Activated T-helper 17 cell treated with anti-CD3 and anti-CD28 coated beads, Interleukin-2, amount 50 U/mL, for 72 hours (primary cell): ENCODE results near the gene BRCC3. TPM values are rescaled to one million over a fixed set of nuclear protein-coding genes. Genes with fewer than 3 reads are reported as not detected.
A peak's percentile ranks its signal among the peaks of the same experiment; 100 is the strongest.

Source experiments
- ATAC-seq: fragments of 150-1000 bp; cut with Tn5 transposase; replicated peaks from 2 replicates; pipeline ENCODE4 v1.10.0; 2021; ENCODE audit warnings: mild to moderate bottlenecking, moderate library complexity
- H3K27ac Mint-ChIP-seq: one replicate; pipeline ENCODE4 v1.8.0; 2022; ENCODE audit warnings: mixed read lengths
- H3K27me3 Mint-ChIP-seq: one replicate; pipeline ENCODE4 v1.8.0; 2022; ENCODE audit warnings: mixed read lengths
- H3K36me3 Mint-ChIP-seq: one replicate; pipeline ENCODE4 v1.8.0; 2022; ENCODE audit warnings: low read depth, mild to moderate bottlenecking, mixed read lengths
- H3K4me1 Mint-ChIP-seq: one replicate; pipeline ENCODE4 v1.8.0; 2022; ENCODE audit warnings: mixed read lengths
- H3K4me3 Mint-ChIP-seq: one replicate; pipeline ENCODE4 v1.8.0; 2022; ENCODE audit warnings: mild to moderate bottlenecking, mixed read lengths
- H3K9me3 Mint-ChIP-seq: one replicate; pipeline ENCODE4 v1.8.0; 2022; ENCODE audit warnings: mixed read lengths
- total RNA-seq, 2 donors: library from RNA; stranded (reverse); gene quantifications; one replicate each; pipeline ENCODE4 v1.2.3, GENCODE V29; 2022

Gene BRCC3
- total RNA-seq, 2 donors from 2014 or later: 29.1 to 48.7 TPM

DNA sequence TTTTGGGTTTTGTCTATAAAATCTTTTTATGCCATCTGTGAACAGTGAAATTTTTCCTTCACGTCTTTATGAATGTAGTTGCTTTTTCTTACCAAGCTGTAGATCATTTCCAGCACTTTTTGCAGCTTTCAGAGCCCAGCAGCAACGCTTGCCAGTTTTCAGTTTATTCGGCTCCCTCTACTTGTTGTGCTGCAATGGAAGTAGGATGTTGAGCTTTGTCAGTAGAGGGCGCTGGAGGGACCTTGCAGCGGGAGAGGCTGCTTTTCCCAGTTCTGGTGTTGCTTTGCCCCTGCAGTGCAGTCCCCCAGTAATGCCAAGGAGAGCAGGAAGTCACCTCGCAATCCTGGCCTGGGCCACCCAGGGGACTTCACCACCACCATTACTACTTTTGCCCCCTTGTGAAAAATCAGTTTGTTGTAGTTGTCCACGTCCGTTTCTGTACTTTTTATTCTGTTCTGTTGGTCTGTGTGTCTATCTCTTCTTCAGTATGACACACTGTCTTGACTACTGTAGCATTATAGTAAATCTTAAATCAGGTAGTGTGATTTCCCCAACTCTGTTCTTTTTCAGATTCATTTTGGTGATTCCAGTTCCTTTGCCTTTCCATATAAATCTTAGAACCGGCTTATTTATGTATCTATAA is 22.2 kb upstream of the BRCC3 start:
- Mint-ChIP-seq H3K27me3 (no peaks in the 10 kb centered on the region), H3K27ac (no peak overlapping the region), H3K4me3 (no peak overlapping the region), H3K36me3 (peaks cover 70% of the 10 kb centered on the region), H3K4me1 (peaks cover 4% of the 10 kb centered on the region), H3K9me3 (no peaks in the 10 kb centered on the region)
- no peak for ATAC-seq

DNA sequence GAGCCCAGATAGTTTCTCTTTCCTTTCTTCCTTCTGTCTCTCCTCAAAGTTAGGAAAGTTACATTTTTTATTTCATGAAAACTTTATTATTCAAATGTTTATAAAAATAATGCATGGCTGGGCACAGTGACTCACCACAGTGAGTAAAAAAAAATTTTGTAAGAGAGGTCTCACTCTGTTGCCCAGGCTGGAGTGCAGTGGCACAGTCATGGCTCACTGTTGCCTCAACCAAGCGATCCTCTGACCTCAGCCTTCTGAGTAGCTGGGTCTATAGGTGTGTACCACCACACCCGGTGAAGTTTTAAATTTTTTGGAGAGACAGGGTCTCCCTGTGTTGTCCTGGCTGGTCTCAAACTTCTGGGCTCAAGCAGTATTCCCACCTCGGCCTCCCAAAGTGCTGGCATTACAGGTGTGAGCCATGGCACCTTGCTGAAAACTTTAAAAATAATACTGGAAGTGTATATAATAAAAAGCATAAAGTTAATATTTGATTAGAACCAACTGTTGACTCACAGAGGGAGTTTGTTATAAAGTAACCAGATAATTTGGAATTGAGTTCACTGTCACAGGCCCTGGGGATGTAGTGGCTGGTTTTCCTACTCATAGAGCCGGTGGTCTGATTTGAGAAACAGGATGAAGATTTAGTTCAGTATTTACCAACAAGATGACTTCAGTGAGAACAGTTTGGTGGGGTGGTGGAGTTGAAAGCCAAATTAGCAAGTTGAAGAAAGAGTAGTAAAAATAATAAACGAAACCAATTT is 18.4 kb upstream of the BRCC3 start:
- H3K4me3 Mint-ChIP-seq: no peak overlapping the region
- peaks cover 59% of the 10 kb centered on the region for H3K36me3 Mint-ChIP-seq
- H3K4me1 Mint-ChIP-seq: no peaks in the 10 kb centered on the region
- ATAC-seq: no peak
- H3K27me3 Mint-ChIP-seq: no peaks in the 10 kb centered on the region
- H3K27ac Mint-ChIP-seq: no peak overlapping the region
- no peaks in the 10 kb centered on the region for H3K9me3 Mint-ChIP-seq

DNA sequence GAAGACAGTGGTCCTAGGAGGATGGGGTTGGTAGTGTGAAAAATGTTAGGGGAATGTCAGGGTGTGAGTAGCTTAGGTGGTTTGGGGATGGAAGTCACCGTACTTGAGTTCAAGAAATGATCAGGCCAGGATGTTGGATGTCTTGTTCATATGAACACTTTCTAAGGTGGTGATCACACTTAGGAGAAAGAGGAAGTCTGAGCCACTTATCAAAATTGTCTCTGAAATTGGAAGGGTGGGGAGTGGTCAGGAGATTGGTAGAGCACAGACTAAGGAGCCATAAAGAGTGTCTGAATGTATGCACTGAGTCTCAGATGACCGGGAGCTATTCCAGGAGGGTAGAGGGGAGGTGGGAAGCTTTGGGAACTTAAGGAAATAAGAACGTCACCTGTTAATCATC is 17.7 kb upstream of the BRCC3 start:
- Mint-ChIP-seq H3K4me1 (no peaks in the 10 kb centered on the region), H3K27ac (no peak overlapping the region), H3K4me3 (no peak overlapping the region), H3K9me3 (no peaks in the 10 kb centered on the region), H3K36me3 (peaks cover 55% of the 10 kb centered on the region), H3K27me3 (no peaks in the 10 kb centered on the region)
- no peak for ATAC-seq

DNA sequence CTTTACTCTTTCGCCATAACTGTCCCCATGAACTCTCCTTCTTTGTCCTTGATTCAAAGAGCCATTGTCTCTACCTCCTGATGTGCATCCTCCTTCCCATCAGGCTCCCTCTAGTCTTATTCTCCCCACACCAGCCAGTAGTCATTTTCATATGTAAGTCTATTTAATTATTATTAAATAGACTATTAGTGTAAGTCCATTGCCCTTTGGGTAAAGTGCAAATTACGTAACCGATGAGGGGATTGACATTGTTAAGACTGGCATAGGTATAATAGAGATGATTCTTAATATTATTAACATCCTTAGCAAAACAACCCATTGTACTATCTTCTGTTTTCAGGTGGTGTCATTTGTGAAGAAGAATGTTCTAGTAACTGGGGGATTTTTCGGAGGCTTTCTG is 17.1 kb upstream of the BRCC3 start:
- ATAC-seq: no peak
- H3K27ac Mint-ChIP-seq: no peak overlapping the region
- peaks cover 49% of the 10 kb centered on the region for H3K36me3 Mint-ChIP-seq
- no peaks in the 10 kb centered on the region for H3K4me1 Mint-ChIP-seq
- no peaks in the 10 kb centered on the region for H3K27me3 Mint-ChIP-seq
- no peak overlapping the region for H3K4me3 Mint-ChIP-seq
- no peaks in the 10 kb centered on the region for H3K9me3 Mint-ChIP-seq

DNA sequence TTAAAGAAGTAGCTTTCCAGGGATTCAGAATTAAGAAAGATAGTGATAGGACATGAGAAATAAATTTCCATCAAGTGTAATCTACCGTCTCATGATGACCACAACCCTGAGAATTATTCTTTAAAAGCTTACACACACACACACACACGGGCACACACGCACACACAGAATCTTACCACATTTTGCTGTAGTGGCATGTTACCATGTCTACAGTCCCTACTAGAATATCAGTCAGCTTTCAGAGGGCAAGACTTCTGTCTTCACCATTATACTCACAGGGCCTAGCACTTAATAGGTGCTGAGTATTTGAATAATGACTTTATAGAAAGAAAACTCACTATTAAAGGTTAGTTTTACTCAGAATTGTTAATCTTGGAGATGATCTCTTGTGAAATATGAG is 15.8 kb upstream of the BRCC3 start:
- Mint-ChIP-seq H3K36me3 (peaks cover 41% of the 10 kb centered on the region), H3K4me1 (no peaks in the 10 kb centered on the region), H3K4me3 (no peak overlapping the region), H3K9me3 (no peaks in the 10 kb centered on the region), H3K27ac (peak overlapping the region; percentile 68), H3K27me3 (no peaks in the 10 kb centered on the region)
- peak; percentile 63 for ATAC-seq

DNA sequence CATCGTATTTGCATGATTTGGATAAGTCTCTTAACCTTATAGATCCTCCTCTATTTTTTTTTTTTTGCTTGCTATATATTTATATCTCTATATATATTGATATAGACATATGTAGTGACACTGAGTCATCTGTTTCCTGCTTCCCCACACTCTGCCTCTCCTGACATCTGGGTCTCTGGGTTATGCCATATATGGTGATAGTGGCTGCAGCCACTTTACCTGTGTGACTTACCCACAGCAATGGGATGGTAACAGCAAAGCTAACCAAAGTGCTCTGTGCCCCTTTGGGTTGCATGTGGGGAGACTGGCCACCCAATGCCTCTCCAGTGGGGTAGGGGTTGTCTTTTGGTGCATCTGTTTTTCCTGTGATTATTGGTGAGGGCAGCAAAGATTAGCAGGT is 14.8 kb upstream of the BRCC3 start:
- Mint-ChIP-seq H3K36me3 (peaks cover 43% of the 10 kb centered on the region), H3K27me3 (no peaks in the 10 kb centered on the region), H3K4me1 (no peaks in the 10 kb centered on the region), H3K9me3 (no peaks in the 10 kb centered on the region), H3K4me3 (peak overlapping the region; percentile 67), H3K27ac (no peak overlapping the region)
- ATAC-seq: peak; percentile 74

DNA sequence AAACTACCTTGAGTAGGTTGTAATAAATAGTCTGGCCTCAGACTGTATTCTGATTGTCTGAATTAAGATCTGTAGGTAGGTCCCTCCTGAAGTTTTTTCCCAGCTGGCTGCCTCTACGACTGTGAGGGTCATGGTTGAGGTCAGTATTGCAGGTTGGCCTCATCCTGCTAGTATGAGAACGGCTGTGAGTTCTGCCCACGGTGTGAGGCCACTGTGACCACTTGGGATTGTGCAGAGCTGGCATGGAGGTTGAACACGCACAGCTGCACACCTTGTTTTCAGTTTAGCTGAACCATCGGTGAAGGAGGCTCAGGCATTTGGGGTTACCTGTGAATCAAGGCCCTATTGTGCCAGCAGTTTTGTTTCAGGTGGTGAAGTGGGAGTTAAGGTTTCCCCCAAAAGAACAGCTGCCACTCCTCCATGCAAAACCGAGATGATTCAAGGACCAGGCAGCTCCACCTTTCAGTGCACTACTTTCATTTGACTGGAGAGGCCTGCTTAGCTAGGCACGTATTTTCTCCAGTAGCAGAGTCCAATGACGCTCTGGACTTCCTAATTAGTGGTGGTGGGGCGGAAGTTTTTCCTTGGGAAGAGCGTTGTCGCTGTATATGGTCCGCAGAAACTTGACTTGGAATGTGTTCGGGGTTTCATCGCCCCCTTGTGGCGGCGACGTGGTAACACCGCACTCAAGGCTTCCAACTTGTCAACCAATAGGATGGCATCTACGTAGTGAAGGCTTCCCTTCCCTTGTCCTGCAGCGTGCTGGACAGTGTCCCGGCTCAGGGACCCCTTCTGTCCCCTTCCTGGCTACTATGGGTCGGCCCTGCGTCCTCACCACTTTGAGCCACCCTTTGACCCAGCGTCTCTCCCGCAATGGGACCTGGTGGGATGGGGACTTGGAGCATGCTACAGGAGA is 14.2 kb upstream of the BRCC3 start:
- peak; percentile 67 for ATAC-seq
- H3K9me3 Mint-ChIP-seq: no peaks in the 10 kb centered on the region
- H3K4me3 Mint-ChIP-seq: peak overlapping the region; percentile 67
- H3K27ac Mint-ChIP-seq: no peak overlapping the region
- H3K27me3 Mint-ChIP-seq: no peaks in the 10 kb centered on the region
- no peaks in the 10 kb centered on the region for H3K4me1 Mint-ChIP-seq
- peaks cover 43% of the 10 kb centered on the region for H3K36me3 Mint-ChIP-seq

DNA sequence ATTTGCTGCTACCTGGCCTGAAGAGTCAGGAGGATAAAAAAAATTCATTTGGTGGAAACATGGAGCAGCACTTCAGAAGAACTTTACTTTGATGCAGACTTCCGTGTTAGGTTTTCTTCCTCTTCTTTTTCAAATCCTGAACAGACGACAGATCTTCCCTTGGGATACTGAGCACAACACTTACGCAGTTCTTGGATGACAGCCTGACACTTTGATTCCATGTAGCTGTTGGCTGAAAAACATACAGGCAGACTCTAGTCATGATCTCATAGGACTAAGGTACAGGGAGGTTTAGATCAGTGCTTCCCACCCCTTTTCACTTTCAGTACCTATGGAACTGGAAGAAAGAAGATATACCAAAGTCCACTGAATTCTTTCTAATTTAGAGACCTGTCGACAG is 9.5 kb upstream of the BRCC3 start:
- Mint-ChIP-seq H3K9me3 (no peaks in the 10 kb centered on the region), H3K36me3 (peaks cover 20% of the 10 kb centered on the region), H3K27ac (no peak overlapping the region), H3K4me1 (no peaks in the 10 kb centered on the region), H3K4me3 (no peak overlapping the region), H3K27me3 (no peaks in the 10 kb centered on the region)
- ATAC-seq: no peak

DNA sequence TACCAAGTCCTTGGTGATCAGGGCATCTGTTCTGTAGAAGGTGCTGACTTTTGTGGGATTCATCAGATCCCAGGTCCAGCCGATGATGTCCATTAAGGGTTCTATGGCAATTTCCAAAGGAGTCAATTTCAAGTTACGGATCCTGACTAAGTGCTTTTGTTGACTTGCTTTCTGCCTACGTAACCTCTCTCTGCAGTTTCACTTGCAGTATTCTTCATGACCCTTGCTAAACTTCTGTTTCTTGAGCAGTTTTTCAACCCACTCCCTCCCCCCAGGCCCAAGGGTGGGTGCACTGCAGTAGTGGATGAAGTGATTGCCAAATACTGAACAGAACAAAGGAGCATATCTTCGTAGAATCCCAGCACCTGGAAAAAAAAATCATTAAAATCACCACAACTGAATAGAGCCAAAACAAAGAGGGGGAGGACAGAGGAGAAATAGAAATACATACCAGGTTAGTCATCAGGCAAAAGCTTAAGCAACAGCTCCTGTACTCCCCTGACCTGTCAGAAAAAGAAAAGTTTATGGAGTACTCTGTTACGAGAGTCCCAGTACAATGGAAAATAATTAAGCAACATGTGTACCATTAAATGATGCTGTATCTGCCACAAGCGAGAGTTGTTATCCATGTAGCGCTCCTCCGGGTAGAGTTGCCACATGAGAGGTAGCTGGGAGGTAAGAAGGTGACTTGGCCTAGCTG is 6.1 kb upstream of the BRCC3 start:
- H3K36me3 Mint-ChIP-seq: peaks cover 20% of the 10 kb centered on the region
- no peaks in the 10 kb centered on the region for H3K9me3 Mint-ChIP-seq
- no peak overlapping the region for H3K27ac Mint-ChIP-seq
- no peak overlapping the region for H3K4me3 Mint-ChIP-seq
- H3K27me3 Mint-ChIP-seq: no peaks in the 10 kb centered on the region
- ATAC-seq: no peak
- peaks cover 10% of the 10 kb centered on the region for H3K4me1 Mint-ChIP-seq

DNA sequence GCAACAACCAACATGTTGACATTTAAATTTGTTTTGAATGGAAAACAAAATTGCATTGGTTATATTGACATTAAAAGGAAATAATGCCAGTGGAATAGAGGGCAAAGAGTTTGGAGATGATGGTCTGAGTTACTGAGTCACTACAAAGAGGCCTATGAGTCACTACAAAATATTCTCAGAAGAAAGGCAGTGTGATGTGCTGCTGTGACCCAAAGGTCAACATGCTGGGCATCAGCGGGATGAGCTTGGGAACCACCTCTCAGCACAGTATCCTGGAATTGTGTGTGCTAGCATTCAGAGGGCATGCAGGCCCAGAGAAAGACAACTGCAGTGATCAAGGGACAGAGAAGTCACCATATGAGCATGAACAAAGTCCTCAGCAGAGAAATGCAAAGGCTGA is 3.1 kb upstream of the BRCC3 start:
- Mint-ChIP-seq H3K4me3 (peak overlapping the region; percentile 91), H3K27me3 (no peaks in the 10 kb centered on the region), H3K36me3 (peaks cover 13% of the 10 kb centered on the region), H3K9me3 (no peaks in the 10 kb centered on the region), H3K27ac (no peak overlapping the region), H3K4me1 (peaks cover 14% of the 10 kb centered on the region)
- no peak for ATAC-seq

DNA sequence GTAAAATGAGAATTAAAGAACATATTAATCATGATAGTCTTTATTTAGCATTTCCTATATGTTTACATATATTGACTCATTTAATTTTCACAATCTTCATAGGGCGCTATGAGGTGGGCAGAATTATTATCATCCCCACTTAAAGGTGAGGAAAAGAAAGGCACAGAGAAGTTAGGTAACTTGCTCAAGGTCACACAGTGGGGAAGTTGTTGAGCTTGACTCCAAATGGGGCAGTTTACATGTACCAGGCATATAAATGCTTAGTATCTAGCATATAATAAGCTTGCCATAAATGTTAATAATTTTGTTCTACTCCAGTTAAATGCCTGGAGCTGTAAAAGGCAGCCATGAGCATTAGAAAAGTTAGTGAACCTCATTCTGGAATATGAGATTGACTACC is 1.9 kb upstream of the BRCC3 start:
- Mint-ChIP-seq H3K27me3 (no peaks in the 10 kb centered on the region), H3K4me1 (peaks cover 26% of the 10 kb centered on the region), H3K4me3 (peak overlapping the region; percentile 91), H3K36me3 (peaks cover 25% of the 10 kb centered on the region), H3K27ac (peak overlapping the region; percentile 82), H3K9me3 (no peaks in the 10 kb centered on the region)
- no peak for ATAC-seq

DNA sequence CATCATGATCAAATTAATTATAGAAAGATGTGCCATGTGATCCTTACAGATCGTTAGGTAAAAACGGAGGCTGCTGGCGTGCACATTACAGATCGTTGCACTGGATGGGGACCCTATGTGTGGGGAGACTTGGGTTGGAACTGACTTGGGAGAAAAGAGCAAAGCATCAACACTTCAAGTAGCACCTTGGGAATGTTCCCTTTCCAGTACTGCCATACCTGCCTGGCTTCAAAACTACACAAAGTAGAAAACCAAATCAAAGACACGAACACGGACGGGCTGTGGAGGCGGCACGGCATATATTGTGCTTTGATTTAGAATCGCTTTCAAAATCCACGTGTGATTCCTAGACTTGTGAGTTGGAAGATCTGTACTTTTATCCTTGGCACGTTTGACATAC is 1.3 kb upstream of the BRCC3 start:
- no peak for ATAC-seq
- Mint-ChIP-seq H3K27ac (peak overlapping the region; percentile 82), H3K4me3 (peak overlapping the region; percentile 91), H3K27me3 (no peaks in the 10 kb centered on the region), H3K4me1 (peaks cover 28% of the 10 kb centered on the region), H3K36me3 (peaks cover 29% of the 10 kb centered on the region), H3K9me3 (no peaks in the 10 kb centered on the region)

DNA sequence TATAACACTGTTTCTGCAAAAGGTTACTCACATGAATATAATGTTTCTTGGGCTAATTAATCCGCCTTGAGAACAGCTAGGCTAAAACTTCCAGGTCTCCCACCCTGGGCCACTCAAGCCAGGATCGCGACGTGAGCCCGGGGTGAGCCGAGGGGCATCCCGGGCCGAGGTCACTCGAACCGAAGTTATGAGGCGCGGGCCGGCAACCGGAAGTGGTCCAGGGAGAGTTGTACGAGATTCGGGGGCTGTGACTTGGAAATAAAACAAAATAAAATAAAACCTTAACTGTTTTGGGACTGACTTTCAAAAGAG is 689 bp upstream of the BRCC3 start:
- Mint-ChIP-seq H3K27ac (peak overlapping the region; percentile 82), H3K27me3 (no peaks in the 10 kb centered on the region), H3K4me1 (peaks cover 33% of the 10 kb centered on the region), H3K9me3 (no peaks in the 10 kb centered on the region), H3K4me3 (peak overlapping the region; percentile 91), H3K36me3 (peaks cover 35% of the 10 kb centered on the region)
- peak; percentile 9 for ATAC-seq

DNA sequence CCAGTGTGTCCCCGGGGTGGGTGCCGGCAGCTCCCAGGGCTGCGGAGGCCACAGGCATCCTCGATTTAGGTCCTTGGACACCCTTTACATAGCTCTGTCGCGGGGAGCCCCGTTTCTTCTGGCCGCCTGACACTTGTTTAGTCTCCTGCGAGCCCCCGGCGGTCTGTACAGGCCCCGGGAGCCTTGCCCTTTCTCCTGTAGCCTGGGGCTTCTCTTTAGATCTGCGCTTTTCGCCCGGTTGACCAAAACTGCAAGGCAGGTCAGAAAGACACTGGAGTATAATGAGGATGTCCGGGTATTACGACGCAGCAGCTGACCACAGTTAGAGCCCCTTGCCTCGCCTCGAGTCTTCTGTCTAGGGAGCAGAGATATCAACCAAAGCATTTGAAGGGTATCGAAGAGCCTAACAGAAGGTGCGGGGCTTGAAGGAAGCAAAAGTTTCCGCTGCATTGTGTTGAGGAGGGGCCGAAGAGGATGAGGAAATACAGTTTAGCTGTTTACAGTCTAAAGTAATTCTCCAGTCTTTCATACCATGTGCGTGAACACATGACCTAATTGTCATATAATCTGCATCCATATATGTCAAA is 479 bp downstream of the BRCC3 start:
- H3K9me3 Mint-ChIP-seq: no peaks in the 10 kb centered on the region
- peak overlapping the region; percentile 87 for H3K27ac Mint-ChIP-seq
- no peaks in the 10 kb centered on the region for H3K27me3 Mint-ChIP-seq
- H3K36me3 Mint-ChIP-seq: peaks cover 47% of the 10 kb centered on the region
- no peak for ATAC-seq
- peak overlapping the region; percentile 91 for H3K4me3 Mint-ChIP-seq
- peaks cover 35% of the 10 kb centered on the region for H3K4me1 Mint-ChIP-seq
